Thoracic aorta (tissue), 2 donors: ENCODE data around the gene KLF3. TPM values are rescaled to one million over a fixed set of nuclear protein-coding genes. Genes with fewer than 3 reads are reported as not detected.

Experiments
- ATAC-seq: fragments of 150-250 bp; one replicate; pipeline ENCODE4 v1.8.0; 2017; ENCODE audit warnings: low read depth; ENCODE audit not compliant: insufficient number of reproducible peaks, low FRiP score
- DNase-seq: peaks from one replicate; pipeline ENCODE4 v3.0.0-alpha.2; 2020; ENCODE audit warnings: low spot score
- H3K27ac ChIP-seq, 2 donors: fragments of 200-600 bp; sonication (generic); 1 replicate in 1 of 2; 2 replicates in 1 of 2; pipeline ENCODE4 v1.5.1; 2016; ENCODE audit warnings: mild to moderate bottlenecking in 2 of 2, moderate library complexity in 2 of 2
- H3K27me3 ChIP-seq: fragments of 200-600 bp; sonication (generic); replicated peaks from 2 replicates; pipeline ENCODE4 v1.6.0; 2016; ENCODE audit warnings: mild to moderate bottlenecking; ENCODE audit not compliant: insufficient read depth
- H3K36me3 ChIP-seq: fragments of 200-600 bp; sonication (generic); one replicate; pipeline ENCODE4 v1.5.1; 2016
- H3K4me1 ChIP-seq, 2 donors: fragments of 200-600 bp; sonication (generic); 1 replicate in 1 of 2; 2 replicates in 1 of 2; pipeline versions ENCODE4 v1.5.1 to v1.6.0; 2016; ENCODE audit warnings: low read depth in 2 of 2, mild to moderate bottlenecking in 1 of 2; ENCODE audit not compliant: control insufficient read depth in 1 of 2
- H3K4me3 ChIP-seq: fragments of 200-600 bp; sonication (generic); 2 replicates; pipeline ENCODE4 v1.5.1; 2016; ENCODE audit warnings: mild to moderate bottlenecking
- H3K9me3 ChIP-seq: fragments of 200-600 bp; sonication (generic); 2 replicates; pipeline ENCODE4 v1.5.1; 2016
- total RNA-seq, 2 donors: library from RNA; depleted of rRNA; stranded (reverse); fragments of >200 nt; gene quantifications; one replicate each; pipeline versions ENCODE4 v1.1.0 to v1.2.3, GENCODE V29; 2016
- TF ChIP-seq, protein P1 (sequence below): fragments of 200-600 bp; sonication (generic); IDR thresholded peaks from one replicate; pipeline ENCODE4 v1.5.1; 2019; ENCODE audit warnings: antibody characterized with exemption

The KLF3 gene
- total RNA-seq, result 10 to 100 TPM; 45.8 to 53.4 TPM

DNA sequence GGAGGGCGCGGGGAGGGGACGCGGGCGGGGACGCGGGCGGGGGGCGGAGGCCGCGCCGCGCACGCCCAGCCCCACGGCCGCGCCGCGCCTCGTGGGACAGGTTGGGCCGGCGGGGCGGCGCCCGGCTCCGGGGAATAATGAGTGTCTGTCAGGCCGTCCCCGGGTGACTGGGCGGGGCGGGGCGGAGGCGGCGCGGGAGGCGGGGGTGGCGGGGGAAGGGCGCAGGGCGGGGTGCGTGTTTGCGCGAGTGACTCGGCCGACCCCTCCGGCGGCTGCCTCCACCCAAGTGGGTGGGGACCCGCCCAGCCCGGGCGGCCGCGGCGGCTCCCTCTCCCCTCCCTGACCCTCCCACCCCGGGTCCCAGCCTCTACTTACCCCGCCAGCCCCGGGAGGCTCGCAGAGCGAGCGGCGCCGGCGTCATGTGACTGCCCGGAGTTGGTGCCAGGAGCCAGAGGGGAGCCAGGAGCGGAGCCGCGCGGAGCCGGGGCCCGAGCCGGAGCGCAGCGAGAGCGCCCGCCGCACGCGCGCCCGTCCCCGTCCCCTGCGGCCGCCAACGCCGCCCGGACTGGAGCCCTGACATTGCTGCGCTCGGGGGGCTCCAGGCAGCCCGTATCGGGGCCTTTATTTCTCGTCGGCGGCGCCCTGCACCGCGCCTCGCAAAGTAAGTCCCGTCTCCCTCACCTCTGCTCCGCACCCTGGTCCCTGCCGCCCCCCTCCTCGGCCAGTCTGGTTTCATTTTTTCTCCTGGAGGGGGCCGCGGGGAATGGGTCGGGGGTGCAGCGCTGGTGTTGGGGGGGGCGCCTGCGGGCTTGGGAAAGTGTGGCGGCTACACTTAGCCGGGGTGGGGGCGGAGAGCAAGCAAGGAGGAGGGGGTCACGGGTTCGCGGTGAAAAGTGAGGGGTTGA lies at the start of gene KLF3:
KLF3 (plus strand) TSS at position 399 of the 905 bp plus-strand sequence. CDS start 16,427 bp downstream, outside the sequence.
- H3K27me3 ChIP-seq, result no peaks in the 10 kb centered on the region
- peak within 1 kb of the TSS; percentile 98 to 100 for H3K27ac ChIP-seq
- H3K9me3 ChIP-seq, result no peaks in the 10 kb centered on the region
- H3K4me3 ChIP-seq, result peak within 1 kb of the TSS; percentile 99
- H3K36me3 ChIP-seq, result no peaks in the 10 kb centered on the region
- ATAC-seq, result peak; percentile 53
- peaks cover 26 to 38% of the 10 kb centered on the region in 2 donors for H3K4me1 ChIP-seq
- peak; percentile 78 for DNase-seq
- TF ChIP-seq, protein P1, sequence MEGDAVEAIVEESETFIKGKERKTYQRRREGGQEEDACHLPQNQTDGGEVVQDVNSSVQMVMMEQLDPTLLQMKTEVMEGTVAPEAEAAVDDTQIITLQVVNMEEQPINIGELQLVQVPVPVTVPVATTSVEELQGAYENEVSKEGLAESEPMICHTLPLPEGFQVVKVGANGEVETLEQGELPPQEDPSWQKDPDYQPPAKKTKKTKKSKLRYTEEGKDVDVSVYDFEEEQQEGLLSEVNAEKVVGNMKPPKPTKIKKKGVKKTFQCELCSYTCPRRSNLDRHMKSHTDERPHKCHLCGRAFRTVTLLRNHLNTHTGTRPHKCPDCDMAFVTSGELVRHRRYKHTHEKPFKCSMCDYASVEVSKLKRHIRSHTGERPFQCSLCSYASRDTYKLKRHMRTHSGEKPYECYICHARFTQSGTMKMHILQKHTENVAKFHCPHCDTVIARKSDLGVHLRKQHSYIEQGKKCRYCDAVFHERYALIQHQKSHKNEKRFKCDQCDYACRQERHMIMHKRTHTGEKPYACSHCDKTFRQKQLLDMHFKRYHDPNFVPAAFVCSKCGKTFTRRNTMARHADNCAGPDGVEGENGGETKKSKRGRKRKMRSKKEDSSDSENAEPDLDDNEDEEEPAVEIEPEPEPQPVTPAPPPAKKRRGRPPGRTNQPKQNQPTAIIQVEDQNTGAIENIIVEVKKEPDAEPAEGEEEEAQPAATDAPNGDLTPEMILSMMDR, result no peak

DNA sequence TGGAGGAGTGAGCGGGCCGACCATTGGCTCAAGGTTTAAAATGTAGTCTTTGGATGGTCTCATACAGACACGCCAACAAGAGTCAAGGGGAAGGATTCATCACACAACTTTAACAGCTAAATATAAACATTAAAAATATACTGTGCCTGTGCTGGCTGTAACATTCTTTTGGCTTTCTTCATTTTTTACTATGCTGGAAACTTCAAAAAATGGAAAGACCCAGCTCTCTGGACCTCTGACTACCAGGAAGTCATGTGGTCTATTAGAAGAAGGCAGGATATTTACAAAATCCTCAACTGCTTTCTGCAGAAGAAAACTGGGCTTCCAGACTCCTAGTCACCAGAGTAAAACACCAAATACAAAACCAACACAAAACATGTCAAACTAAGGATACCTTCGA lies 49.8 kb upstream of the KLF3 start:
- no peak for DNase-seq

DNA sequence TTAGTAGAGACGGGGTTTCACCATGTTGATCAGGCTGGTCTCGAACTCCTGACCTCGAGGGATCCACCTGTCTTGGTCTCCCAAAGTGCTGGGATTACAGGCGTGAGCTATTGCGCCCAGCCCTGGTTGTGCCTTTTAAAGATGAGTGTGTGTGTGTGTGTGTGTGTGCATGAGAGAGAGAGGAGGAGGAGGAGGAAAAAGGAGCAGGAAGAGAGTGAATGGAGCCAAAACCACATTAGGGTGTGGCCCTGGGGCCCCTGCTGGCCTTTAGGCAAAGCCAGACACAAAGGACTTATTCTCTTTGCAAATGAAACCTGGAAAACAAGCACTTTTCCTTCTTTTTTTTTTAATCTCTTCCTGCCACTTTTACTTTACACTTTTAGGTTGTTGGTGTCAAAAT lies 48.2 kb upstream of the KLF3 start:
- TF ChIP-seq, protein P1, result no peak
- Histone ChIP-seq H3K4me3 (no peak overlapping the region), H3K27ac (no peak overlapping the region), H3K36me3 (no peaks in the 10 kb centered on the region), H3K4me1 (peaks cover 21 to 24% of the 10 kb centered on the region in 2 donors), H3K9me3 (no peaks in the 10 kb centered on the region), H3K27me3 (no peaks in the 10 kb centered on the region)
- ATAC-seq (no peak), DNase-seq (no peak)

More for the DNA sequence above, 49.8 kb upstream of the KLF3 start:
- Histone ChIP-seq H3K27ac (peak overlapping the region in 1 of 2 donors; percentile 9), H3K36me3 (no peaks in the 10 kb centered on the region), H3K4me1 (peaks cover 21 to 24% of the 10 kb centered on the region in 2 donors), H3K27me3 (no peaks in the 10 kb centered on the region), H3K9me3 (no peaks in the 10 kb centered on the region), H3K4me3 (no peak overlapping the region)
- ATAC-seq, result no peak
- TF ChIP-seq, protein P1, result no peak

DNA sequence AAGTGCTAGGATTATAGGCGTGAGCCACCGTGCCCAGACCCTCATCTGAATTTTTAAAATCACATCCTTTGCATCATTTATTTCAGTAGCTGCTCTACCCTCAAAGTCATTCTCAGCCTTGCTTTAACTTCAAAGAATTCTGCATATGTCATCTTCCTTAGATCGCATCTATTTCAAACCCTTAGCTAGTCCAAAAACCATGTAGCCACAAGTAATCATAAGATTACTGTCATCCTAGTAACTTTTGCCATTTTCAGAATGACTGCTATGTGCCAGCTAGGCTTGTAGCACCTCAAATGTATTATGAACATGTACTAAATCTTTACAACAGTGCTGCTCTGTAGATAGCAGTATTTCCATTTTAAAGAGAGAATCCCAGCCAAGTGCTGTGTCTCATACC lies 45.5 kb upstream of the KLF3 start:
- TF ChIP-seq, protein P1, result no peak
- H3K36me3 ChIP-seq, result no peaks in the 10 kb centered on the region
- H3K4me1 ChIP-seq, result peaks cover 14 to 16% of the 10 kb centered on the region in 2 donors
- H3K9me3 ChIP-seq, result no peaks in the 10 kb centered on the region
- DNase-seq (no peak), ATAC-seq (no peak)
- H3K27me3 ChIP-seq, result no peaks in the 10 kb centered on the region
- no peak overlapping the region for H3K27ac ChIP-seq
- no peak overlapping the region for H3K4me3 ChIP-seq

DNA sequence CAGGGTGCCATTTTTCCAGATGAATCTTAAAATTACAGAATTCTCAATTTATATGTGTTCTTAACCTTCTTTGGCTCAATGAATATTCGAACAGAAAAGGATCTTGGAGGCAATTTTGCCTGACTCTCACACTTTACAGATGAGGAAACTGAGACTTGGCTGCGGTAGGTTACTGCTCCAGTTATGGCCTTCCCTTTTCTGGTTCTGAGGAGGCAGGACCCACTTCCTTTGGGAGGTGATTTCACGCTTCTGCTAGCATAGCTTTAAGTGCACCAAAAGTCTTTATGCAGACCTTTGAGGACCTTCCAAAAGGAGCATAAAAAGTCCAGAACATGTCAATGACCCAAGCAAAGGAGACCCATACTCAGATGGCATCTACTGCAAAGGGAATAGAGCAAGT lies 44.7 kb upstream of the KLF3 start:
- Histone ChIP-seq H3K27ac (no peak overlapping the region), H3K4me3 (no peak overlapping the region), H3K4me1 (peaks cover 6 to 8% of the 10 kb centered on the region in 2 donors), H3K27me3 (no peaks in the 10 kb centered on the region), H3K9me3 (no peaks in the 10 kb centered on the region), H3K36me3 (no peaks in the 10 kb centered on the region)
- ATAC-seq (no peak), DNase-seq (no peak)
- TF ChIP-seq, protein P1, result no peak
